Heart left ventricle (tissue), 16 donors: ENCODE results near the gene ADGRG7. TPM values are rescaled to one million over a fixed set of nuclear protein-coding genes. Genes with fewer than 3 reads are reported as not detected.

Experiments
- ATAC-seq, 4 donors: fragments of 200-7000 bp; cut with Tn5 transposase; one replicate each; pipeline ENCODE4 v1.9.1; 2020 to 2022; ENCODE audit warnings: moderate library complexity in 4 of 4, mild to moderate bottlenecking in 3 of 4, moderate number of reproducible peaks in 1 of 4
- DNase-seq, 5 donors: peaks; one replicate each; pipeline ENCODE4 v3.0.0-alpha.2; 2020
- H3K27ac ChIP-seq, 12 donors: fragments of 200-600 bp; sonication (generic) in 4 of 12; one replicate each; pipeline versions ENCODE4 v1.5.0 to v1.8.0; 2016 to 2022; ENCODE audit warnings: mild to moderate bottlenecking in 2 of 12
- H3K27me3 ChIP-seq, 9 donors: fragments of 200-600 bp; sonication (generic) in 2 of 9; one replicate each; pipeline versions ENCODE4 v1.5.1 to v1.8.0; 2016 to 2022; ENCODE audit warnings: mild to moderate bottlenecking in 3 of 9
- H3K36me3 ChIP-seq, 9 donors: fragments of 200-600 bp; sonication (generic) in 2 of 9; one replicate each; pipeline versions ENCODE4 v1.5.0 to v1.8.0; 2018 to 2022; ENCODE audit warnings: mild to moderate bottlenecking in 2 of 9
- H3K4me1 ChIP-seq, 12 donors: fragments of 200-600 bp; sonication (generic) in 4 of 12; one replicate each; pipeline versions ENCODE4 v1.5.0 to v1.8.0; 2016 to 2022; ENCODE audit warnings: mild to moderate bottlenecking in 3 of 12
- H3K4me3 ChIP-seq, 12 donors: fragments of 200-600 bp; sonication (generic) in 4 of 12; one replicate each; pipeline versions ENCODE4 v1.5.0 to v1.8.0; 2017 to 2022; ENCODE audit warnings: mild to moderate bottlenecking in 9 of 12, moderate library complexity in 4 of 12
- H3K9me3 ChIP-seq, 12 donors: fragments of 200-600 bp; sonication (generic) in 4 of 12; one replicate each; pipeline versions ENCODE4 v1.5.0 to v1.8.0; 2016 to 2022; ENCODE audit warnings: mild to moderate bottlenecking in 1 of 12
- POLR2A ChIP-seq, 2 donors: fragments of 450-650 bp; IDR thresholded peaks; one replicate each; pipeline ENCODE4 v1.6.1; 2017; ENCODE audit warnings: antibody characterized with exemption in 2 of 2, mild to moderate bottlenecking in 2 of 2, moderate library complexity in 2 of 2
- WGBS, 4 donors: extraction: QIAGEN DNeasy Blood & Tissue Kit in 2 of 4; methylation state at CpG; one replicate each; pipeline versions ENCODE4 v1.1.5 to v1.1.7; 2013 to 2018; 5-methylcytosine and 5-hydroxymethylcytosine counted together
- intact Hi-C, 10 donors: fragments of 100-400 bp; cut with DNase I; formaldehyde crosslinking; loops; one replicate each; pipeline versions ENCODE4 v1.11.1 to v1.14.2; 2022
- polyA plus RNA-seq, 2 donors: library from polyadenylated mRNA; stranded (reverse); fragments of 200-250 nt; gene quantifications; one replicate each; pipeline ENCODE4 v1.2.3, GENCODE V29; 2013
- total RNA-seq, 9 donors: library from RNA; depleted of rRNA in 2 of 9; stranded (reverse); fragments of >200 nt in 2 of 9; fragmentation: NEBNext Ultra II Directional in 3 of 9; extraction: Animal tissue kit (Norgen Biotek cat#: 25700) in 3 of 9; gene quantifications; one replicate each; pipeline versions ENCODE4 v1.1.0 to v1.2.4, GENCODE V29; 2016 to 2023
- TF ChIP-seq, protein P1 (sequence below), 12 donors: fragments of 200-600 bp; sonication (generic) in 4 of 12; IDR thresholded peaks; one replicate each; pipeline versions ENCODE4 v1.5.0 to v1.8.0; 2018 to 2022; ENCODE audit warnings: antibody characterized with exemption in 12 of 12, mild to moderate bottlenecking in 5 of 12
- donor health status: ischemic (EF 13 %, LVEDD 7.1; RV severe dilation, severe dysfunction).
- donor health status: healthy with polysubstance abuse.
- donor health status: DM: no; HTN: yes; CAD: no.
- donor health status: DM: no; HTN: no; CAD: no.
- donor health status: ischemic (EF 25% LVEDD 6.9; RV normal size, moderate dysfunction).
- donor health status: ischemic (EF 25% LVEDD 5.7; RV mildly dilated, moderate dysfunction).
- donor health status: healthy.
- donor health status: DM: yes; HTN: yes; CAD: no.
- donor health status: ischemic (EF 35%, LVEDD 5.7; RV mildly dilated, moderate dysfunction).
- donor health status: nonischemic (EF 11% LVEDD 7.7; RV severe dilation, severe dysfunction).
- donor health status: DM: yes; HTN: yes; CAD: no.
- donor health status: PGD.
- donor health status: ischemic (EF 29% LVEDD 5.4; RV normal size, mild dysfunction).
- donor health status: nonischemic (EF 23%, LVEDD 6.1; RV moderate dilation, normal function).

ADGRG7 gene
- total and polyA plus RNA-seq, 11 donors, result 0.23 TPM; not detected in 10

DNA sequence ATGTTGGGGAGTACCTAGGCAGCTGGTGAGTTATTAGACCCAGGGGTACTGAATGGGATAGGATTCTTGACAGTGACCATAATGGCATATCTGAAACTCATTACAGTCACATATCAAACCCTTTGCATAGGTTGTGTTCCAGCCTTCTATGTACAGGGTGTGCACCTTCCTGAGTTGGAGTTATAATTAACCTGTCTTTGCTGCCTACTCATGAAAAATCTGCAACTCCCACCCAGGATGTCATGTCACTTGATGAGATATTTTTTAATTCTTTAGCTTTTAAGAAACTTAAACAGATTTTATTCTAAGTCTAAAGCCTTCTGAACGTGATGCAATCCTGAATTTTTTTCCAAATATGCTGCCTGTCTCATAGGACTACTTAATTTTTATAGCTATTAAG lies 21.1 kb upstream of the ADGRG7 start:
- H3K4me3 ChIP-seq, result no peak overlapping the region
- H3K36me3 ChIP-seq, result no peaks in the 10 kb centered on the region
- H3K27me3 ChIP-seq, result no peaks in the 10 kb centered on the region
- WGBS, 4 donors, result 70 to 87% (median 79%) methylated on average over 1 of the region's 1 CpG
- no peaks in the 10 kb centered on the region for H3K9me3 ChIP-seq
- no peak overlapping the region for H3K27ac ChIP-seq
- no peak for TF ChIP-seq POLR2A (IDR thresholded peaks at IDR 0.05)
- TF ChIP-seq, protein P1, sequence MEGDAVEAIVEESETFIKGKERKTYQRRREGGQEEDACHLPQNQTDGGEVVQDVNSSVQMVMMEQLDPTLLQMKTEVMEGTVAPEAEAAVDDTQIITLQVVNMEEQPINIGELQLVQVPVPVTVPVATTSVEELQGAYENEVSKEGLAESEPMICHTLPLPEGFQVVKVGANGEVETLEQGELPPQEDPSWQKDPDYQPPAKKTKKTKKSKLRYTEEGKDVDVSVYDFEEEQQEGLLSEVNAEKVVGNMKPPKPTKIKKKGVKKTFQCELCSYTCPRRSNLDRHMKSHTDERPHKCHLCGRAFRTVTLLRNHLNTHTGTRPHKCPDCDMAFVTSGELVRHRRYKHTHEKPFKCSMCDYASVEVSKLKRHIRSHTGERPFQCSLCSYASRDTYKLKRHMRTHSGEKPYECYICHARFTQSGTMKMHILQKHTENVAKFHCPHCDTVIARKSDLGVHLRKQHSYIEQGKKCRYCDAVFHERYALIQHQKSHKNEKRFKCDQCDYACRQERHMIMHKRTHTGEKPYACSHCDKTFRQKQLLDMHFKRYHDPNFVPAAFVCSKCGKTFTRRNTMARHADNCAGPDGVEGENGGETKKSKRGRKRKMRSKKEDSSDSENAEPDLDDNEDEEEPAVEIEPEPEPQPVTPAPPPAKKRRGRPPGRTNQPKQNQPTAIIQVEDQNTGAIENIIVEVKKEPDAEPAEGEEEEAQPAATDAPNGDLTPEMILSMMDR (IDR thresholded peaks at IDR 0.05), result no peak
- intact Hi-C loops, result loop anchor here in 2 of 10 donors (2.0 to 5.0 kb wide), 3 partner anchors 125 to 756 kb away; no protein-coding TSS in a partner anchor
- DNase-seq (no peak), ATAC-seq (no peak)
- H3K4me1 ChIP-seq, result peaks cover 0 to 4% (median 0%) of the 10 kb centered on the region in 12 donors

DNA sequence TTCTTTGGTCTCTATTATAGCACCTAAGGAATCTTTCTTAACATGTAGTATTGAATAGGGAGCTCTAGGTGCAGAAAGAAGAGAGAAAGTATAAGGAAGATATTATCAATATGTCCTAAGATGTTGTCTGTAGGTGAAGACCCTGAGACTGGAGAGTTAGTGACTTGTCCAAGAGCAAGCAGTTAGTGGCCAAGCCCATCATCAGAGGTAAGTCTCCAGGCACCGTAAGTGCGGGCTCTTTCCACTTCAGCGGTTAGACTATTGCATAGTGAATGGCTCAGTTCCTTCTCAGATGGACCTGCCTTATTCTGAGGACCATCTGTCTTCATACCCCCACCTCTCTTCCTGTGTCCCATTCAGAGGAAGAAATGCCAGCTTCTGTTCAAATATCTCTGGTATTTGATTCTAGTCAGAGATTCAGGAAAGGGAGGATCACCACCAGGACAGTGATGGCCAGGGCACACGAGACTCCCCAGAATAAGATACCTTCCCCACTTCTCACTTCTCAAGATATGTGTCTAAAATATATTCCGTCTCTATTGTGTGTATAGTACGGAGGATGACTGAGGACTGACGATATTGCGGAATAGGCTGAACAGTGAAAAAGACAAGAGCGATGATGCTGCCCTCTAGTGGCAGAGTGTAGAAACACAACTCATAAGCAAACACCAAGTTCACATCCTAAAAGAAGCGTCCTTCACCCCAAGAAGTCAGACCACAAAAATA lies 19.1 kb upstream of the ADGRG7 start:
- H3K36me3 ChIP-seq, result no peaks in the 10 kb centered on the region
- intact Hi-C loops, result loop anchor here (1.0 to 10.0 kb wide), 10 partner anchors 127 to 765 kb away; no protein-coding TSS in a partner anchor
- H3K9me3 ChIP-seq, result no peaks in the 10 kb centered on the region
- DNase-seq (peak in 3 of 5 donors; percentile 24 to 40 (median 29)), ATAC-seq (peak; percentile 42 to 86 (median 80))
- peaks cover 0 to 4% (median 0%) of the 10 kb centered on the region in 12 donors for H3K4me1 ChIP-seq
- WGBS, 4 donors, result 24 to 30% (median 28%) methylated on average over 10 of the region's 10 CpGs
- H3K27me3 ChIP-seq, result no peaks in the 10 kb centered on the region
- TF ChIP-seq POLR2A (IDR thresholded peaks at IDR 0.05), result no peak
- TF ChIP-seq, protein P1 (IDR thresholded peaks at IDR 0.05), result peak; percentile 86 to 96 (median 90)
- H3K27ac ChIP-seq, result no peak overlapping the region
- H3K4me3 ChIP-seq, result peak overlapping the region in 2 of 12 donors; percentile 17 to 18

DNA sequence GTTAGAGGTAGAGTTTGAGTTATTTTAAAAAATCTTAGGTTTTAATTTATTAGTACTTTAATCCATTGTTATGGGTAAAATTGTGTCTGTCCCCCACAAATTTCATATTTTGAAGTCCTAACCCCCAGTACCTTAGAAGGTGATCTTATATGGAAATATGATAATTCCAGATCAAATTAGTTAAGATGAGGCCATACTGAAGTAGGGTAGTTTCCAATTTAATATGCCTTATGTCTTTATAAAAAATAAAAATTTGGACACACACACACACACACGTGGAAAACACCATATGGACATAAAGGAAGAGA lies 18.6 kb upstream of the ADGRG7 start:
- Histone ChIP-seq H3K27ac (no peak overlapping the region), H3K27me3 (no peaks in the 10 kb centered on the region), H3K4me1 (peaks cover 0 to 4% (median 0%) of the 10 kb centered on the region in 12 donors), H3K36me3 (no peaks in the 10 kb centered on the region), H3K4me3 (no peak overlapping the region), H3K9me3 (no peaks in the 10 kb centered on the region)
- TF ChIP-seq POLR2A (IDR thresholded peaks at IDR 0.05), result no peak
- TF ChIP-seq, protein P1 (IDR thresholded peaks at IDR 0.05), result peak in 1 of 12 donors; percentile 1
- ATAC-seq (no peak), DNase-seq (no peak)
- intact Hi-C loops, result loop anchor here (1.0 to 10.0 kb wide), 10 partner anchors 127 to 766 kb away; no protein-coding TSS in a partner anchor
- 12 to 21% (median 18%) methylated on average over 1 of the region's 1 CpG for WGBS, 4 donors

DNA sequence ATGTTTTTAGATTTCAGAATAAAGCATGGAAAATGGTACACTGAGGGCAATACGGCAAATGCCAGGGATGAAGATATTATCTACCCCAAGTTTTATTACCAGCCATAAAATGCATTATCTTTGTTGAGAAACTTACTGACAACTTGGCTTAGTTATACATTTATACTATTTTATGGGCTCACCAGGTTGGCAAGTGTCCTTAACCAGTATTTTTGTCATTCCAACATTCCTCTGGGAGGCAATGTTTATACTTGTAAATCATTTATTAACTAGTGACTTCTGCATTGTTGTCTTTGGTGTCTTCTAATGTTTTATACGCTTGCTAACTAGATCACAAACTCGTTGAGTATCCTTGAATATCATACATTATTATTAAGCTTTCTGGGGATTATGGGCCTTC lies 18.0 kb upstream of the ADGRG7 start:
- no peak for ATAC-seq
- no peaks in the 10 kb centered on the region for H3K27me3 ChIP-seq
- H3K36me3 ChIP-seq, result no peaks in the 10 kb centered on the region
- TF ChIP-seq POLR2A (IDR thresholded peaks at IDR 0.05), result no peak
- TF ChIP-seq, protein P1 (IDR thresholded peaks at IDR 0.05), result no peak
- H3K4me3 ChIP-seq, result no peak overlapping the region
- no peak for DNase-seq
- intact Hi-C loops, result loop anchor here (2.0 to 10.0 kb wide), 9 partner anchors 129 to 767 kb away; no protein-coding TSS in a partner anchor
- H3K27ac ChIP-seq, result no peak overlapping the region
- peaks cover 0 to 4% (median 0%) of the 10 kb centered on the region in 12 donors for H3K4me1 ChIP-seq
- H3K9me3 ChIP-seq, result no peaks in the 10 kb centered on the region
- WGBS, 4 donors, result 66 to 85% (median 73%) methylated on average over 3 of the region's 3 CpGs
